GM19455 (cell line): Measurements from ENCODE around the gene MAB21L2.

ENCODE experiments used
- ATAC-seq: cut with Tn5 transposase; IDR thresholded peaks from one replicate; pipeline ENCODE4 v1.9.1; 2021; ENCODE audit not compliant: unreplicated experiment

The MAB21L2 gene

GRCh38 chr4:150574678-150575077 lies 7.3 kb upstream of the MAB21L2 start:
- ATAC-seq, result no peak

GRCh38 chr4:150577796-150578195 lies 4.2 kb upstream of the MAB21L2 start:
- no peak for ATAC-seq

GRCh38 chr4:150578745-150579501 lies 3.0 kb upstream of the MAB21L2 start:
- ATAC-seq, result no peak

GRCh38 chr4:150579551-150580234 lies 2.3 kb upstream of the MAB21L2 start:
- ATAC-seq, result no peak

- no peak for ATAC-seq
Observed at GRCh38 chr4:150580306-150580705, 1.6 kb upstream of the MAB21L2 start.

GRCh38 chr4:150581056-150581605 lies 820 bp upstream of the MAB21L2 start:
- ATAC-seq, result no peak

GRCh38 chr4:150581641-150582051 lies 305 bp upstream of the MAB21L2 start:
- ATAC-seq, result no peak

GRCh38 chr4:150582873-150583286 lies 929 bp downstream of the MAB21L2 start:
- ATAC-seq, result no peak

- no peak for ATAC-seq
Observed at GRCh38 chr4:150583287-150584110, 1.5 kb downstream of the MAB21L2 start.

GRCh38 chr4:150584111-150584915 lies 2.4 kb downstream of the MAB21L2 start:
- no peak for ATAC-seq

- ATAC-seq, result no peak
Observed at GRCh38 chr4:150585611-150586010, 3.7 kb downstream of the MAB21L2 start.

- no peak for ATAC-seq
Observed at GRCh38 chr4:150586162-150586810, 4.3 kb downstream of the MAB21L2 start.

GRCh38 chr4:150588316-150588715 lies 6.4 kb downstream of the MAB21L2 start:
- ATAC-seq, result no peak

GRCh38 chr4:150589157-150589556 lies 7.2 kb downstream of the MAB21L2 start:
- no peak for ATAC-seq

- no peak for ATAC-seq
Observed at GRCh38 chr4:150590631-150591030, 8.7 kb downstream of the MAB21L2 start.

GRCh38 chr4:150591406-150591805 lies 9.5 kb downstream of the MAB21L2 start:
- ATAC-seq, result no peak

- ATAC-seq, result no peak
Observed at GRCh38 chr4:150591904-150592303, 10.0 kb downstream of the MAB21L2 start.

GRCh38 chr4:150593996-150594395 lies 12.0 kb downstream of the MAB21L2 start:
- no peak for ATAC-seq

- ATAC-seq, result no peak
Observed at GRCh38 chr4:150598909-150599308, 17.0 kb downstream of the MAB21L2 start.

- no peak for ATAC-seq
Observed at GRCh38 chr4:150599547-150599946, 17.6 kb downstream of the MAB21L2 start.
